IPS DF 4.7 (cell line): ENCODE results near the gene SOBP.

Experiments
- DNase-seq: peaks from one replicate; pipeline ENCODE4 v3.0.0-alpha.2; 2013; ENCODE audit warnings: low spot score; ENCODE audit errors: extremely low read depth

Gene SOBP

GRCh38 chr6:107614828-107615227 is 124.9 kb downstream of the SOBP start:
- no peak for DNase-seq

GRCh38 chr6:107616775-107617174 is 126.9 kb downstream of the SOBP start:
- no peak for DNase-seq

- DNase-seq: no peak
Measured at GRCh38 chr6:107617341-107617932, 127.5 kb downstream of the SOBP start.

GRCh38 chr6:107618672-107619071 is 128.8 kb downstream of the SOBP start:
- DNase-seq: no peak

- no peak for DNase-seq
Measured at GRCh38 chr6:107620732-107621131, 130.8 kb downstream of the SOBP start.

- DNase-seq: no peak
Measured at GRCh38 chr6:107621229-107621937, 131.5 kb downstream of the SOBP start.

GRCh38 chr6:107622269-107622668 is 132.4 kb downstream of the SOBP start:
- DNase-seq: no peak

GRCh38 chr6:107624050-107624449 is 134.1 kb downstream of the SOBP start:
- DNase-seq: no peak

- DNase-seq: no peak
Measured at GRCh38 chr6:107624541-107624940, 134.6 kb downstream of the SOBP start.

- DNase-seq: no peak
Measured at GRCh38 chr6:107625264-107625663, 135.3 kb downstream of the SOBP start.

GRCh38 chr6:107626645-107627044 is 136.7 kb downstream of the SOBP start:
- no peak for DNase-seq

- no peak for DNase-seq
Measured at GRCh38 chr6:107627969-107628368, 138.1 kb downstream of the SOBP start.

GRCh38 chr6:107628878-107629277 is 139.0 kb downstream of the SOBP start:
- no peak for DNase-seq

- DNase-seq: no peak
Measured at GRCh38 chr6:107629548-107630129, 139.7 kb downstream of the SOBP start.

- no peak for DNase-seq
Measured at GRCh38 chr6:107630348-107630977, 140.5 kb downstream of the SOBP start.

GRCh38 chr6:107632381-107633136 is 142.6 kb downstream of the SOBP start:
- DNase-seq: no peak

- no peak for DNase-seq
Measured at GRCh38 chr6:107633680-107634323, 143.9 kb downstream of the SOBP start.

GRCh38 chr6:107634324-107635056 is 144.6 kb downstream of the SOBP start:
- DNase-seq: no peak

GRCh38 chr6:107635057-107635515 is 145.2 kb downstream of the SOBP start:
- no peak for DNase-seq

- no peak for DNase-seq
Measured at GRCh38 chr6:107636486-107636885, 146.6 kb downstream of the SOBP start.
